ENCODE results near the gene CYP4F22. TPM values are rescaled to one million over a fixed set of nuclear protein-coding genes. Genes with fewer than 3 reads are reported as not detected.

Gene CYP4F22
- total and polyA plus RNA-seq, 12 donors: not detected

DNA sequence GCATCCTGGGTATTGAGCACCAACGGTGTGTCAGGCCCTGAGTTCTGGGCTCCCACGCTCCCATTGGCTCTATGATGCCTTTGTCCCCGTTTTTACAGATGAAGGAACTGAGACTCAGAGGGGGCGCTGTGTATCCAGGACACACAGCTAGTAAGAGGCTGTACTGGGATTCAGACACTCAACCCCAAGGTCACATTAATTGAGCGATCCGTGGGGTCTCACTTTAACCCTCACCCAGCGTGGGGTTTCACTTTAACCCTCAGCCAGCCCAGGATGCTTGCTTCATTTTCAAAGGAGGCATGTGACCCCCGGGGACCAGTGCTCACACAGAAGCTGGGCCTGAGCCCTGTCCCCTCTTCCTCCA lies 42.6 kb downstream of the CYP4F22 start:
- Histone ChIP-seq H3K27me3 (peaks cover 0 to 50% (median 47%) of the 10 kb centered on the region in 7 donors), H3K9me3 (no peaks in the 10 kb centered on the region), H3K36me3 (no peaks in the 10 kb centered on the region), H3K4me1 (peaks cover 3 to 17% (median 15%) of the 10 kb centered on the region in 9 donors), H3K27ac (peak overlapping the region in 1 of 10 donors; percentile 56), H3K4me3 (peak overlapping the region; percentile 15 to 47 (median 31))
- TF ChIP-seq, protein P1, sequence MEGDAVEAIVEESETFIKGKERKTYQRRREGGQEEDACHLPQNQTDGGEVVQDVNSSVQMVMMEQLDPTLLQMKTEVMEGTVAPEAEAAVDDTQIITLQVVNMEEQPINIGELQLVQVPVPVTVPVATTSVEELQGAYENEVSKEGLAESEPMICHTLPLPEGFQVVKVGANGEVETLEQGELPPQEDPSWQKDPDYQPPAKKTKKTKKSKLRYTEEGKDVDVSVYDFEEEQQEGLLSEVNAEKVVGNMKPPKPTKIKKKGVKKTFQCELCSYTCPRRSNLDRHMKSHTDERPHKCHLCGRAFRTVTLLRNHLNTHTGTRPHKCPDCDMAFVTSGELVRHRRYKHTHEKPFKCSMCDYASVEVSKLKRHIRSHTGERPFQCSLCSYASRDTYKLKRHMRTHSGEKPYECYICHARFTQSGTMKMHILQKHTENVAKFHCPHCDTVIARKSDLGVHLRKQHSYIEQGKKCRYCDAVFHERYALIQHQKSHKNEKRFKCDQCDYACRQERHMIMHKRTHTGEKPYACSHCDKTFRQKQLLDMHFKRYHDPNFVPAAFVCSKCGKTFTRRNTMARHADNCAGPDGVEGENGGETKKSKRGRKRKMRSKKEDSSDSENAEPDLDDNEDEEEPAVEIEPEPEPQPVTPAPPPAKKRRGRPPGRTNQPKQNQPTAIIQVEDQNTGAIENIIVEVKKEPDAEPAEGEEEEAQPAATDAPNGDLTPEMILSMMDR (IDR thresholded peaks at IDR 0.05): no peak
- intact Hi-C loops (cut with DNase I): loop anchor here in 9 of 10 donors (5.0 to 10.0 kb wide), 8 partner anchors 86 to 459 kb away; partner anchors contain the start of genes RASAL3 (in 2 of the 9), AKAP8 (in 1 of the 9), AKAP8L (in 1 of the 9) and BRD4 (in 1 of the 9)
- WGBS, 2 donors: 2 to 9% methylated on average over 8 of the region's 8 CpGs
- ATAC-seq (no peak), DNase-seq (no peak)

DNA sequence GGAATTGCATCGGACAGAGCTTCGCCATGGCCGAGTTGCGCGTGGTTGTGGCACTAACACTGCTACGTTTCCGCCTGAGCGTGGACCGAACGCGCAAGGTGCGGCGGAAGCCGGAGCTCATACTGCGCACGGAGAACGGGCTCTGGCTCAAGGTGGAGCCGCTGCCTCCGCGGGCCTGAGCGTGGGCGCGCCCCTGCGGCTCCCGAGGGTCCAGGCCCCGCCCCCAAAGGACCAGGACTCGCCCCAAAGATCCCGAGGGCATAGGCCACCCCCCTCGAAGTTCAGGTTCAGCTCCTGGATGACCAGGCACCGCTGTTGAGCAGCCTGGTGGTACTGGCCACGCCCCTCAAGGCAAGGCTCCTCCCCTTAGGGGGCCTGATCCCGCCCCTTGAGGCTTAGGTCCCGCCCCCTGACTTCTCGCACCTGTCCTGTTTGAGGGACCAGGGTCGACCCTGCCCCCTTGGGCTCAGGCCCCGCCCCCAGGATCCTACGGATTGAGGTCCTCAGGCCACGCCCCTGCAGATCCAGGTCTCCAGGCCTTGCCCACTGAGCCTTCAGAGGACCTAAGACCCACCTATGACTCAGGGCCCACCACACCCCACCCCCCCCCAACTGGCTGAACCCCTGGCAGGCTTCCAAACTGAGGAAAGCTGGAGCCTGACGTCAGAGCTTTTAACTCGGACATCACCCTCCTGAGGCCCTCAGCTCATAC lies 43.1 kb downstream of the CYP4F22 start:
- no peaks in the 10 kb centered on the region for H3K9me3 ChIP-seq
- H3K36me3 ChIP-seq: no peaks in the 10 kb centered on the region
- ATAC-seq (no peak), DNase-seq (peak in 1 of 2 donors; percentile 25)
- WGBS, 2 donors: 3 to 5% methylated on average over 40 of the region's 40 CpGs
- H3K4me1 ChIP-seq: peaks cover 3 to 21% (median 19%) of the 10 kb centered on the region in 9 donors
- intact Hi-C loops (cut with DNase I): loop anchor here in 9 of 10 donors (5.0 to 10.0 kb wide), 8 partner anchors 87 to 459 kb away; partner anchors contain the start of genes RASAL3 (in 2 of the 9), AKAP8 (in 1 of the 9), AKAP8L (in 1 of the 9) and BRD4 (in 1 of the 9)
- TF ChIP-seq, protein P1 (IDR thresholded peaks at IDR 0.05): no peak
- peak overlapping the region in 1 of 10 donors; percentile 56 for H3K27ac ChIP-seq
- H3K4me3 ChIP-seq: peak overlapping the region; percentile 15 to 47 (median 31)
- peaks cover 0 to 50% (median 47%) of the 10 kb centered on the region in 7 donors for H3K27me3 ChIP-seq

DNA sequence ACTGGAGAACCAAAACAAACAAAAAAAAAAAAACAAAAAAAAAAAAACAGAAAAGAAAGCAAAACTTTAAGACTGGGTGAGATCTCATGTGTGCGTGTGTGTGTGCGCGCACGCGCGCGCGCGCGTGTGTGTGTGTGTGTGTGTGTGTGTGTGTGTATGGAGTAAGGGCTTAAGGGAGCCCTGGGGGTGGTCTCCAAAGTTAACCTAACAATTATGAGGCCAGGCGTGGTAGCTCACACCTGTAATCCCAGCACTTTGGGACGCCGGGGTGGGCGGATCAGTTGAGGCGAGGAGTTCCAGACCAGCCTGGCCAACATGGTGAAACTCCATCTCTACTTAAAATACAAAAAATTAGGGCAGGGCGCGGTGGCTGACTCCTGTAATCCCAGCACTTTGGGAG lies 46.7 kb downstream of the CYP4F22 start:
- intact Hi-C loops (cut with DNase I): loop anchor here (5.0 to 10.0 kb wide), 13 partner anchors 90 to 468 kb away; partner anchors contain the start of genes AKAP8L (in 3 of the 10), AKAP8 (in 1 of the 10), BRD4 (in 1 of the 10) and RASAL3 (in 1 of the 10)
- no peaks in the 10 kb centered on the region for H3K36me3 ChIP-seq
- H3K9me3 ChIP-seq: no peaks in the 10 kb centered on the region
- ATAC-seq (no peak), DNase-seq (no peak)
- no peak overlapping the region for H3K27ac ChIP-seq
- peak overlapping the region in 1 of 10 donors; percentile 34 for H3K4me3 ChIP-seq
- WGBS, 2 donors: 50 to 57% methylated on average over 17 of the region's 17 CpGs
- peaks cover 0 to 59% (median 30%) of the 10 kb centered on the region in 7 donors for H3K27me3 ChIP-seq
- TF ChIP-seq, protein P1 (IDR thresholded peaks at IDR 0.05): no peak
- peaks cover 3 to 23% (median 19%) of the 10 kb centered on the region in 9 donors for H3K4me1 ChIP-seq

DNA sequence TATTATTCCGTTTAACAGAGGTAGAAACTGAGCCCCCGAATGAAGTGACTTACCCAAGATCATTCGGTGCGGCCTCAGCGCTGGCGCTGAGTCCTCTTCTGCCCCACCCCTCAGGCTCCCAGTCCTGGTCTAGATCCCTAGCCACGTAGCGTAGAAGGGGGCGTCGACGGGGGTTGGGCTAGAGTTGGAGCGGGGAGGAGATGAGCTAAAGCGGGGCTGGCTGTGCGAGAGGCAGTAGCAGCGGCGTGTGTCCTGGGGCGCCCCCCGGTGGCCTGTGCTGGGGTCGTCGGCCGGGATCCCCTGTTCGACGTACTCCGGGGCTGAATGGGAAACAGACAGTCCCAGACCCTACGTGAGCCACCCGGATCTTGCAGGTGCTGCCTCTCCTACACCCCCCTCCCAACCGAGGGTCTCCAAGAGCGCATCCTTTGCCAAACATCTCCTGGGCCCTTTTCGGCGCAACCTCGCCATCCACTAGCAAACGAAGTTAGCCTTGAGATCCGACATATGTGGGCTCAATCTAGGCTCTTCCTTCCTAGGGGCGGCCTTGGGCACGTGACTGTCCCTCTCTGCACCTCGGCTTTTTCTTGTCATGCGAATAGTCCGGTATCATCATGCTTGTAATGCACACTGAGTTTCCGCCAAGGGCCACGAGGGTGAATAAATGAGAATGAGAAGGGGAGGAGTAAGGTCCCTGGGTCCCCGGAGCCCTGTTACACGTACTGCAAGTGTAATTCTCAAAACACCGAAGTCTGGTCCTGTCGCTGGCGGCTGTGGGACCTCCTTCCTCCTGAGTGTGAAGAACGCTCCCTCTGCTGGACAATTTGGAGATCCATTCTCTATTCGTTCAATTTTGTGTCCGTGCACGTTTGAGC lies 47.7 kb downstream of the CYP4F22 start:
- Histone ChIP-seq H3K36me3 (no peaks in the 10 kb centered on the region), H3K9me3 (no peaks in the 10 kb centered on the region), H3K4me3 (peak overlapping the region in 8 of 10 donors; percentile 8 to 39 (median 32)), H3K4me1 (peaks cover 3 to 21% (median 16%) of the 10 kb centered on the region in 9 donors), H3K27ac (no peak overlapping the region), H3K27me3 (peaks cover 0 to 59% (median 30%) of the 10 kb centered on the region in 7 donors)
- 1% methylated on average over 49 of the region's 49 CpGs for whole genome bisulfite sequencing, 2 donors
- intact Hi-C loops (cut with DNase I): loop anchor here (1.0 to 10.0 kb wide), 19 partner anchors 91 to 469 kb away; partner anchors contain the start of genes AKAP8L (in 3 of the 10), AKAP8 (in 1 of the 10), BRD4 (in 1 of the 10) and RASAL3 (in 1 of the 10)
- TF ChIP-seq, protein P1 (IDR thresholded peaks at IDR 0.05): peak; percentile 64 to 81 (median 75)
- DNase-seq (peak; percentile 88 to 92), ATAC-seq (peak; percentile 92 to 96 (median 94))
